Stimulated activated naive CD4-positive, alpha-beta T cell treated with Interleukin-2 at 50 U/mL for 16 hours (primary cell): ENCODE measurements around the gene UBA6.
"Not testable (repeated sequence)": the region's sequence is repeated elsewhere in the genome, so short reads cannot be mapped to it uniquely, and the experiment has no call there.

ENCODE experiments used
- DNase-seq: peaks from one replicate; lab custom pipeline; 2025; lab: John Stamatoyannopoulos, UW

The UBA6 gene

DNA sequence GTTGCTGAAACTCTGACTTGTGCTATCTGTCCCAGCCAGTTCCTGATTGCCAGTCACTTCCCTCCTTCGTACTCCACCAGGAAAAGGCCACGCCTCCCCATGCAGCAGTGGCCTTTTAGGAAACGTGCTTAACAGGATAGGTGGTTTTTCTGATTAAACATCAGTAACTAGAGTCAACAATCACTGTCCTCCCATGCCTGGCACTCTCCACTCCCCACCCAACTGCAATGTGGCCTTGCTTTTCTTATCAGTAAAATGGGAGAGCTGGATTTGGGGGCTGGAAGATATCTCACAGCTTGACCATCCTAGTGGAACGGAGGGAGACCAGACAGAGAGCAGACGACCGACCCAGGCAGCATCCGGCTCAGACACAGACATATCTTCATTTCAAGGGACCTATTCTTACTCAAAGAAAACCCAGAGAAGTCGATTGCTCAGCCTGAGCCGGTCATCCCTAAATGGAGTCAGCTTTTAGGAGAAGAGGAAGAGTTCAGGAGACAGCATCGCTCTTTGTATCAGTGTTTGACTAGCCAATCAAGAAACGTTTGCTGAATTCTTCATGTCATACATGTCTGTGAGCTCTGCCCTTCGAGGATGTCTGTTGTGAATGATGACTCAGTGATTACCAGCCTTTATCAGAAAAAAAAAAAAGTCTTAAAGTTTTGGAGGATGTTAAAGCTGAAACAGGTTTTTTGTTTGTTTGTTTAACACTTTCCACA, 12.7 kb upstream of the UBA6 start:
- DNase-seq: no peak

DNA sequence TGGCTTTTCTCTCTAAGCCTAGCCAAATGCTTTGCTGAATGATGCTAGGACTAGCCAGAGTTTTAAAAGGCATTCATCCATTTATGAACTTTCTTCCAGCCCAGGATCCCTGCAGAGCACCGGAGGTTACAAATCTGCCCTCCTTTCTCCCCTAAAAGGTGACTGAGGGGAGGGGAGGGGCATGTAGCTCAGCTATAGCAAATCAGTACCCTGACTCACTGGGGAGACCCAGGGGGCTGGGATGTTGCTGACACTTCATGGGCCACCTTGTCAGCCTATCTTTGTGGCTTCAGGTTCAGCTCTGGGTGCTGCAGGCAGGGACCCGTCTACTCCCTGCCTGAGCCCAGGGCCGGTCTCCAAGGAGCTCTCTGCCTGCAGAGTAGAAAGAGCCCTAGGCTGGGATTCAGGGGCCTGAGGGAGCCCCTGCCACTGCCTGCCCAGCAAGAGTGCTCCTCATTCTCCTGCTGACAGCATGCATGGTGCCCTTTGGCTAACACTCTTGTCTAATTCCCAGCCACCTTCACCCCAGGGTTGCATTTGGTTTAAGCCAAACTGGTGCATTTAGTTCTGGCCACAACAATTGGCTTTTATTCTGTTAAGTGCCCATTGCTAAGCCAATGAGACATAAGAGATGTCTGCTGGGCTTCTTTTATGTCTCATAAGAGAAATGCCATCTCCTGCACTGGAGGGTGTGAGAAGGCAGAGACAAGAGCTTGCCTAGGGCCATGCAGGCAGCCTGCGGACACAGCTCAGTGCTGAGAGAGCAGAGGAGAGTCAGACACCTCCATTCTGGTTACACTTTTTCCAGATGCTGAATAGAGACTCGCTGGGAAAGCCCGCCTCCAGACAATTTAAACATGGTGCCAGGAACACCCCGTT, 11.9 kb upstream of the UBA6 start:
- no peak for DNase-seq

DNA sequence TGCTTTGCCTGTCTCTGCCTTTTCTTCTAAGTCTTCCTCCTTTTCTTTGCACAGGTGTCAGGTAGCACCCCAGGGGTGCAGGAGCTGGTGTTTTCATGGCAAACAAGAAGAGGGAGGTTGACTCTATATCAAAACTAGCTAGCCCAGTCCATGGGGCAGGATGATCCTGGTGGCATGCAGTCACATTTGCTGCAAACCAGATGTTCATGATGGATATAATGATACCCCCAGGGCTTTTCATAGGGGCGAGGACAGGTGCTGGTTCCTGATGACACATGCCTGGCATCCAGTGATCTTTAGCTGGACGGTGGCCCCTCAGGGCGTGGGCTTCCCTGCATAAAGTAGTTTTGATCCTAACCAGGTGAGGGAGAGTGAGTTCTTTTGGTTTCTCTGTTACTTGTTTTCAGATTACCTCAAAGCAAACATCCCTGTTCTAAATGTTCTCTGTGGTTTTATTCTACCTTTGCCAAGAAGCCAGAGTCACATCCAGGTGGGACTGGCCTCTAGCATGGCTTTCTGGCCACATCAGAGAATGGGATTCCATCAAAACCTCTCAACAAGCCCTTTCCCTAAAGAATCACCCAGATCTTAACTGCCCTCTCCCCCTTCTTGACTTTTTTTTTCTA, 11.2 kb upstream of the UBA6 start:
- no peak for DNase-seq

DNA sequence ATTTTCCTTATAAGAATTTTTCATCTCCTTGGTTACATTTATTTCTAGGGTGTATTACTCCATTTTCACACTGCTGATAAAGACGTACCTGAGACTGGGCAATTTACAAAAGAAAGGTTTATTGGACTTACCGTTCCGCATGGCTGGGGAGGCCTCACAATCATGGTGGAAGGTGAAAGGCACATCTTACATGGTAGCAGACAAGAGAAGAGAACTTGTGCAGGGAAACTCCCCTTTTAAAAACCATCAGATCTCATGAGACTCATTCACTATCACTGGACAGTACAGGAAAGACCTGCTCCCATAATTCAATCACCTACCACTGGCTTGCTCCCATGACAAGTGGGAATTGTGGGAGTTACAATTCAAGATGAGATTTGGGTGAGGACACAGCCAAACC, 5.7 kb upstream of the UBA6 start:
- not testable (repeated sequence) for DNase-seq

DNA sequence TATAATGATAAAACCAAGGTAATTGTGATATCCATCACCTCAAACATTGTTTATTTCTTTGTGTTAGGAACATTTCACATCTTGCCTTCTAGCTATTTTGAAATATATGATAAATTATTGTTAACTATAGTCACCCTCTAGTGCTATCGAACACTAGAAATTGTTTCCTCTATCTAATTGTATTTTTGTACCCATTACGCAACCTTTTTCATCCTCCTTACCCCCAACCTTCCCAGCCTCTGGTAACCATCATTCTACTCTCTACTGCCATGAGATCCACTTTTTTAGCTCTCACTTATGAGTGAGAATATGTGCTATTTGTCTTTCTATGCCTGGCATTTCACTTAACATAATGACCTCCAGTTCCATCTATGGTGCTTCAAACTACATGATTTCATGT, 3.9 kb upstream of the UBA6 start:
- DNase-seq: no peak

DNA sequence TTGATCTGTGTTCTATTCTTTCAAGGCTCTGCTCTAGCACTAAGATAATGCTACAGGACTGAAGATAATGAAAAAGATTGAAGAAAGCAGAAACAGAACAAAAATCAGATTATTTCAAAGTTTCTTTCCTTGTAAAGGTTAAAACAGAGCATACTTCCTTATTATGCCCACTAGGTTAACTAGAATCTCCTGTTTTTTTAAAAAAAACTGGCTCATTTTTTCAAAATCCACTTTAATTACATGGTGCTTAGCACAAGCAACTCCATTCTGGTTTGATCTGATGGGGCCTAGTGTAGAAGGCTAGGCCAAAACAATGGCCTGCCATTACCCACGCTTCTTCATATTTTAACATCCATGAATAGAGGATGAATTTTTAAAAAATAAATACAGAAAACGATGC, 1.2 kb upstream of the UBA6 start:
- DNase-seq: no peak

DNA sequence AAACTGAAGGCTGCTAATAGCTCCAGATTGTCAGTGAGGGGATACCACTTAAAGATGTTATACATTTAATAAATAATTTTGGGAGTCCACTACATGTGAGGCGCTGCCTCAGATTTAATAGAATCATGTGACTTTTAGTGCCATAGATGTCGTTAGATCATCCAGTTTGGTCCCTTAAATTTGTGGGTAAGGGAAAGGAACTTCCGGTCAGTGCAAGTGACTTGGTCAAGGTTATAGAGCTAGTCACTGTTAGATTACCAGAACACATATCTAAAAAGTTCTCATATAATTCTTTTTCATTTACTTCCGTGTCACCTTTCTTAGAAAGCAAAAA, 529 bp upstream of the UBA6 start:
- DNase-seq: no peak

DNA sequence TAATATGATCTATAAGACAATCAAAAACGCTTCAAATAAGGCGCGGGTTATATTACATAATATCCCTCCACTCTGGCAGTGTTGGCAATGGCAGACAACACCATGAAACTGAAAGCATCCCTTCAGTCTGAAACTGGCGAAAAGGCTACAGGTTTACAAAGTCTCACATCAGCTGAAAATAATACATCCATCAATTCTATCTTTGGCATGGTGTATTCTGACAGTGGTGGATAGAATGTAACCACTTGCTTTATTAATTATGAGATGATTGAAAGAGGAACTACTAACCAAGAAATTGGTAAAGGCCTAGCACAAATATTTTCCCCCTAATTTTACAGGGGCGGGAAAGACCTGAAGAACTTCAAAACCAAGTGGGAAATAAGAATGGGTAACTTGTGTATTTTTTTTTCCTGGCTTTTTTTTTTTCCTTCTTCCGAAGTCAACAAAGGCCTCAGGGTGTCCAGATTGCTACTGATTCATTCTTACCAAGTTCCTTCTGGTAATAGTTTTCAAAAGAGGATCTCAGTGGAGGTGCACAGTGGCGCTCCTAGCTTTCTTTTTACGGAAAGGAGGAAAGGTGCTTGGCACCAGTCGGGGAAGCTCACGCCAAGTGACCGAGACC, 728 bp downstream of the UBA6 start:
- DNase-seq: no peak

DNA sequence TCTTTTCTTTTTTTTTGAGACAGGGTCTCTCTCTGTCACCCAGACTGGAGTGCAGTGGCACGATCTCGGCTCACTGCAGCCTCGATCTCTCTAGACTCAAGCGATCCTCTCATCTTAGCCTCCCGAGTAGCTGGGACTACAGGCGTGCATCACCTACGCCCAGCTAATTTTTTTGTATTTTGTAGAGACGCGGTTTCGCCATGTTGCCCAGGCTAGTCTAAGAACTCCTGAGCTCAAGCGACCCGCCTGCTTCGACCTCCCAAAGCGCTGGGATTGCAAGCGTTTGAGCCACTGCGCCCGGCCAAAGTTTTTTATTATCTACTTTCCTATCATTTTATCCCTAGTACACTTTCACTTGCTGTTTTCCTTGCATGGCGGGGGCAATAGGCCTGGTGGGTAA, 1.4 kb downstream of the UBA6 start:
- no peak for DNase-seq

DNA sequence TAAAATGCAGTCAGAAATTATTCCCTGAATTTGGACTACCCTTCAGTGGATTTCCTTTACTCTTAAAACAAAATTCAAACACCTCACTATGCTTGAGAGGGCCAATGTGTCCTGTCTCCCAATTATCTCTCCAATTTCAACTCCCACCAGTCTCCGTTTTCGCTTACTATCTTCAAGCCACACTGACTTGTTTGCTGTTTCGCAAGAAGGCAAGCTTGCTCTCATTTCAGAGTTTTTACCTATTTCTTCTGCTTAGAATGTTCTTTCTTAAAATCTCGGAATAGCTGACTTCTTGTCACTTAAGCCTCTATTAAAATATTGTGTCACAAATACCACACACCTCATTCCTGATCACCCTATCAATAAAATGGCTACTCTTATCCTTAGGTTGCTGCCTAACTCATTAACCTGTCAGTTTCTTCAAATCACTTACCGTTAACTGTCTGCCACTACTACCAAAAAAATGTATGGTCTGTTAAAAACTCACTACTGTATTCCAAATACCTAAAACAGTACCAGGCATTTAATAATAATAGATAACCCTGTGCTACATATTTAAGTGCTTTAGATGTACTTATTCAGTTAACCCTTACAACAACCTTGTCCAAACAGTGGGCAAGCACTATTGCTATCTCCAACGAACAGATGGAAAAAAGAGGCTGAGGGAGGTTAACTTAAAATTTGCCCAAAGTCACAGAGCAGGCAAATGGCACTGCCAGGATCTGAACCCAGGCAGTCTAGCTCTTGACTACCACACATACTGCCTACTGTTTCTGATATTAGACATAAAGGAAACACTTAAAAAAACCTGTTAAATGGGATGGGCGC, 2.9 kb downstream of the UBA6 start:
- DNase-seq: no peak

DNA sequence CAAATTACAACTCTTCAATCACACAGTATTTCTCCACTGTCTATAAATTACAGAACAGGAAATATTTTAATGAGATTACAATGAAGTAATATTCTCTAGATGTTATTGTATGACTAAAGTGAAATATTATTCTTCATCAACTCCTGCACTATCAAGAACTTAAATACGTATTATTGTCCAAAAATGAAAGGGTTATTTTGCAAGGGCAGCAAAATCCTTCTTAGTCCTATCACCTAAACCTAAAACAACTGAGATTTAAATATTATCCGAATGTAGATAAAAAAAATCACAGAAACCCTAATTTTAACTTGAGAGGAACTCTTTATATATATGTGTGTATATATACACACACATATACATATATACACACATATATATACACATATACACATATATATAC, 4.9 kb downstream of the UBA6 start:
- DNase-seq: no peak

DNA sequence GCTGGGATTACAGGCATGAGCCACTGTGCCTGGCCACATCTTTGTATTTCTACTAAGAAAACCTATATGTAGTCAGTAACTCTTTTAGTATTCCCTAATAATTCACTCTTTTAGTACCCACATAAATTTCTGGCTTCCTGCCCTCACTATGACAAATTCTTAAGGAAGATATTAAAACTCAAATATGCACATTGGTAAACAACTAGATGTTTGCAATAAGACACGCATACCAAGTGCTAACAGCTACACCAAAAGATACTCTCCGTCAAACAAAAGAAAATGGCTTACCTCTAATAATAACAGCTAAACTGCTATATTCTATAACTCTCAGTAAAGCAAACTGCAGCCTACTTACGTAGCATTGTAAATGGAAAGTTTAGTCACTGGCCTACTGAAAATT, 6.3 kb downstream of the UBA6 start:
- DNase-seq: no peak

DNA sequence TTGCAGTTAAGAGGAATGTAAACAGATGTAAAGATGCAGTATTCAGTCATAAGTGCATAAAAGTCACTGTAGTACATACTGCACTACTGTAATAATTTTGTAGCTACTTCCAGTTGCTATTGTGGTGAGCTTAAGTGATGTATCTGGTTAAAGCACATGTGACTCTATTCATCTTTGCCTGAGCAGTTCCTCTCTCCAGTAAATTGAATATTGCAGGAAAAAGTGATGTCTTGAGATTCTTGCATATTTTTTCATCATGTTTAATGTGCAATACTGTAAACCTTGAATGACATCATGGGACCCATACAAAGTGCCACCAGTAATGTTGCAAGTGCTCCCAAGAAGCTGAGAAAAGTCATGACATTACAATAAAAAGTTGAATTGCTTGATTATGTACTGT, 9.6 kb downstream of the UBA6 start:
- DNase-seq: no peak

DNA sequence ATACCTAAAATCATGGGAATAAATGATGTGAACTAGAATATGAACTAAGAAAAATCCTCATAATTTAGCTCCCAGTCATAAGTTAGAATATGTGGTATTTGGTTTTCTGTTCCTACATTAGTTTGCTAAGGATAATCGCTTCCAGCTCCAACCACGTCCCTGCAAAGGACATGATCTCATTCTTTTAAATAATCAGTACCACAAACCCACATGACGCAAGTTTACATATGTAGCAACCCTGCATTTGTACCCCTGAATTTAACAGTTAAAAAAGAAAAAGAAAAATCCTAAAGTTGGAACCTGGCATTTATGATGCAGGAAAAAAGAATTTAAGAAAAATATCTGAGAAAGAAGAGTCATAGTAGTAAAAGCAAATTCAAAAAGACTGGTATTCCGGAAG, 13.3 kb downstream of the UBA6 start:
- DNase-seq: no peak

DNA sequence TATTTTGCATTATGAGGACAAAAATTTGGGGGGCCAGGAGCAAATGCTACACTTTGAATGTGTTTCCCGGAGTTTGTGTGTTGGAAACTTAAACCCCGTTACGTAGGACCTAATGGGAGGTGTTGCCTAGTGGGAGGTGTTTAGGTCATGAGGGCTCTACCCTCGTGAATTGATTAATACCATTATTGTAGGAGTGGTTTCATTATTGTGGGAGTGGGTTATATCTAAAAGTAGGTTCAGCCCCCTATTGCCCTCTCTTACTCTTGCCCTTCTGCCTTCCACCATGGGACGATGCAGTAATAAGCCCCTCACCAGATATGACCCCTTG, 15.5 kb downstream of the UBA6 start:
- DNase-seq: no peak

DNA sequence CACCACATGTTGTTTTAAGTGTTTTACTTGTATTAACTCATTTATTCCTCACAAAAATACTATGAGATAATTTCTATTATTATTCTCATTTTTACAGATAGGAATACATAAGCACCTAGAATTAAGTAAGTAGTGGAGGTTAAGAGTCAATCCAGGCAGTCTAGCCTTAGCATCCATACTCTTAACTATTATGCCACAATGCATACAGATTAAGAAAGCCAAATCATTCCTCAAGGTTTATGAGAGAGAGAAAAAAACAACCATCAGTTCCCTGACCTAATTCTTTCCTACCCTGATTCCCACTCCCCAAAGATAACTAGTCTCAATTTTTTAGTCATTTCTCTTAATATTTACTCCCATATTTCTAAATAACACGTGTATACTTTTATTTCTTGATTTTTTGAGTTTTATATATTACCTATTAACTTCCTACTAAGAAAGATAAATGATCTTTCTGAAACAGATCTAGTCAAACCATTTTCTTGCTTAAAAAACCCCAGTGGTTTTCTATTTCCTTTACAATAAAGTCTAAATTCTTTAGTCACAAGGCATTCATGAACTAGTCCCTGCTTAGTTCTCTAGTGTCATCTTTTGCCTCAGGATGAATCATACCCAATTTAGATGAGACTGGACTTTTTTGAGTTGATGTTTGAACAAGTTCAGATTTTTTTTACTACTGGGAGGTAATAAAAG, 16.0 kb downstream of the UBA6 start:
- no peak for DNase-seq

DNA sequence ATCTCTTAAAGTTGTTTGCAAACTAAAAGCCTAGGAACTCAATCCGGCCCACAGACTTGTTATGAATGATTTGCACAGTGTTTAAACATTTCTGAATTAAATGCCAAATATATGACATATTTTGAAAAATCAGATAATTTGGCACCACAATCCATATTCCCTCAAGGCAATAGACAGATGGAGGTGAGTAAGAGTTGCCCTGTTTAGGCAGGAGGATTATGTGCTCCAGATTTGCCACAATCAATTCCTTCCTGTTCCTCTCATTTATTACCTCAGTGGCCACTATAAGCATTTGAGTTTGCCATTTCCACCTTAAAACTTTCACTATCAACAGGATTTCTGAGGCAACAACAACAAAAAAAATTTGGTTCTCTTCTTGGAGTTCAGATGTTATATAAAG, 18.7 kb downstream of the UBA6 start:
- no peak for DNase-seq

DNA sequence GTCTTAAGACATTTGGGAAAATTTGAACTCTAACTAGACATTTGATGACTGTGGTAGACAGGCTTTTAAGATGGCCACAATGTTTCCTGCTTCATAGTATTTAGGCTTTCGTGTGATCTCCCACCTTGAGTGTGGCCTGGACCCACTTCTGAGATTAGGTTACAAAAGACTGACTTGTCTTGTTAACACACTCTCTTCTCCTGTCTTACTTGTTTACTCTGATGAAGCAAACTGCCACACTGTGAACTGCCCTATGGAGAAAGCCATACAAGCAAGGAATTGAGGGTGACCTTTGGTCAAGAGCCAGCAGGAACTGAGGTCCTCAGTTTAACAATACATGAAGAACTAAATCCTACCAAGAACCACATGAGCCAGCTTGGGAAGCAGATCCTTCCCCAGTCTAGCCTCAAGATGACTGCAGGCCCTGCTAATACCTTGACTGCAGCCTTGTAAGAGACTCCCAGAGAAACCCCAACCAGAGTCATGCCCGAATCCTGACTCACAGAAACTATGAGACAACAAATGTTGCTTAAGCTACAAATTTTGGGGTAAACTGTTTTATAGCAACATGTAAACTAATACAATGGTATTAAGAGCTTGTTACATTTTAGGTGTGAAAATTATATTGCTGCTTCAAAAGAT, 20.3 kb downstream of the UBA6 start:
- no peak for DNase-seq

DNA sequence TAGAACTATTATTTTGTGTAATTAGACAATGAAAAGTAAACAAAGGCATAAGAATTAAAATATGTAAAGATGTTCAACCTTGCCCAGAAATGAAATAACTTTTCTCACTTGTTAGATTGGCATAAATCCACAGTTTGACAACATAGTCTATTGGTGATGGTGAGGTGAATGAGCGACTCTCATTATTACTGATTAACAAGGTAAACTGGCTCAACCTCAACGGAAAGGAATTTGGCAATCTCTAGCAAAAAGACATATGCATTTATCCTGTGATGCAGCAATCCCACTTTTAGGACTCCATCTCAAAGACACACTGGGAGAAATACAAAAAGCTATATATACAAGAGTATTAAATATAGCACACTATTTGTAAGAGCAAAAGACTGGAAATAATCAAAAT, 22.3 kb downstream of the UBA6 start:
- no peak for DNase-seq

DNA sequence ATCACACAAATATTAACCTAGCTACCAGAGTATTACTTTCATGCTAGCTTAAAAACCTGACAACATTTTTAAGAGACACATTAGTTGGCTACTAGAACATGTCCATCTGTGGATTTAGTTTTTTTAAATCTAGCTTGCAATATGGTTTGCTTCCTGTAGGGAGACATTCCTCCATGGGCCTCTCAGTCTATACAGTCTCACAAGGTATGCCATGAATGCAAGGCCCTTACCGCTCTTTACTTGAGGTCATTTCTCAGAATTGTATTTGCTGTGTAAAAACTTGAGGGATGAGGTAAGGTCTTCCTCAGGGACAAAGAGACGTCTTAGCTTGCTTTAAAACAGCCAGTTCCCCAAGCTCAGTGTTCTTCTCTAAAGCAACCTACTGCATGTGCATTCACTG, 26.9 kb downstream of the UBA6 start:
- DNase-seq: no peak

DNA sequence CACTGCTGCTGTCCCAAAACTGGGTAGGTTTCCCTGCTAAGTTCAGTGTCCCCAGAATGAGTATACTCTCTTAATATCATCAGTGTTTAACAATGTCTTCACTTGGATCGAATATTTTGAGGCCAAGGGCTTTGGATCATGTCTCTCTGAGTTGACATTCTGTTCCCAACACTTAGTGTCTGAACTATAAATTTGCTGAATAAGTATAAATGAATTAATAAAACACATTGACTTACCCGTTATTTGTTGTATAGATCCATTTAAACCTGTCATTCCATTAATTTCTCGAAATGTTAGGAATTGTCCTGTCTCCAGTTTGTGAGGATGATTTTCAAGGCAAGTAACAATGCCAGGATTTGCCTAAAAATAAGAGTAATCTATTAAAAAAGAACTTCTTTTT, 32.6 kb downstream of the UBA6 start:
- DNase-seq: no peak
